ENCODE results near the gene CFL1. TPM values are rescaled to one million over a fixed set of nuclear protein-coding genes. Genes with fewer than 3 reads are reported as not detected.

CFL1 gene
- total and polyA plus RNA-seq, 2 of the 8 experiments (the other 6 are each of a cell fraction or from before 2014, with no cell fraction given): 1,252 to 1,365 TPM

GRCh38 chr11:65826984-65827735 lies 30.8 kb downstream of the CFL1 start:
- H3K27ac ChIP-seq (ENCODE audit: low read depth, low read length): no peak overlapping the region
- H2BK15ac ChIP-seq (ENCODE audit: low read length): no peak overlapping the region
- no peak overlapping the region for H2BK20ac ChIP-seq (ENCODE audit: low read length)
- no peaks in the 10 kb centered on the region for H3K36me3 ChIP-seq (ENCODE audit: control insufficient read depth in 2 of 4, insufficient read depth in 4 of 4, low read length in 3 of 4)
- H3K23ac ChIP-seq (ENCODE audit: insufficient read length): no peak overlapping the region
- no peak overlapping the region for H3K4me3 ChIP-seq (ENCODE audit: extremely low read depth in 1 of 4, insufficient read depth in 2 of 4, low read depth in 3 of 4, low read length in 4 of 4)
- H3K9me3 ChIP-seq (ENCODE audit: insufficient read depth in 2 of 2, low read depth in 1 of 2, low read length in 1 of 2): no peaks in the 10 kb centered on the region
- DNase-seq (ENCODE audit: low read depth in 1 of 2, low spot score in 2 of 2): no peak
- H3K79me2 ChIP-seq (ENCODE audit: control insufficient read depth in 1 of 2, insufficient read depth in 2 of 2, low read length in 2 of 2): no peaks in the 10 kb centered on the region
- FAIRE-seq: no peak
- no peaks in the 10 kb centered on the region for H3K23me2 ChIP-seq (ENCODE audit: low read depth, low read length)
- no peak overlapping the region for H3K4me2 ChIP-seq (ENCODE audit: insufficient read depth in 1 of 2, low read depth in 2 of 2, low read length in 2 of 2)
- no peaks in the 10 kb centered on the region for H3K79me1 ChIP-seq (ENCODE audit: low read depth, low read length)
- no peaks in the 10 kb centered on the region for H3K4me1 ChIP-seq (replicated peaks in 1 of 4; ENCODE audit: control insufficient read depth in 3 of 4, insufficient read depth in 4 of 4, low read length in 3 of 4)
- H3K9ac ChIP-seq (replicated peaks in 1 of 4; ENCODE audit: extremely low read depth in 1 of 4, low read depth in 3 of 4, low read length in 3 of 4): no peak overlapping the region
- H4K20me1 ChIP-seq (replicated peaks in 1 of 2; ENCODE audit: control insufficient read depth in 1 of 2, insufficient read depth in 2 of 2, low read length in 2 of 2): no peaks in the 10 kb centered on the region
- no peak overlapping the region for H3K18ac ChIP-seq (ENCODE audit: extremely low read depth, low read length)
- no peak overlapping the region for H4K91ac ChIP-seq (replicated peaks; ENCODE audit: insufficient read length, low read length)
- H3K27me3 ChIP-seq (replicated peaks in 1 of 4; ENCODE audit: control insufficient read depth in 3 of 4, extremely low read depth in 1 of 4, insufficient read depth in 3 of 4, low read length in 3 of 4): no peaks in the 10 kb centered on the region; a peak in 1 of 7 replicates
- H3K56ac ChIP-seq (replicated peaks; ENCODE audit: insufficient read length, low read depth, low read length): no peak overlapping the region
- CTCF ChIA-PET (ENCODE audit: partially characterized antibody): interaction anchor here (0.7 to 19.6 kb wide), 15 partner anchors 10 to 121 kb away, joined by 3 to 347 read pairs (median 3); partner anchors contain the start of genes AP5B1, CCDC85B and FIBP
- no peak overlapping the region for H4K5ac ChIP-seq (ENCODE audit: insufficient read length, low read depth, low read length)
- no peak overlapping the region for H3K14ac ChIP-seq (ENCODE audit: insufficient read length)
- no peak overlapping the region for H3K4ac ChIP-seq (replicated peaks; ENCODE audit: insufficient read length, low read depth, low read length)
- no peak overlapping the region for H4K8ac ChIP-seq (ENCODE audit: extremely low read depth, insufficient read depth, low read length)
- no peak overlapping the region for H2AK5ac ChIP-seq (ENCODE audit: low read depth, low read length)
- H2BK12ac ChIP-seq (ENCODE audit: low read depth, low read length): no peak overlapping the region
- POLR2A ChIA-PET (ENCODE audit: partially characterized antibody): interaction anchor here (0.6 to 2.0 kb wide), 7 partner anchors 22 to 39 kb away, joined by 3 to 6 read pairs (median 5); no protein-coding TSS in a partner anchor
- no peak overlapping the region for H2BK120ac ChIP-seq (replicated peaks; ENCODE audit: low read depth, low read length)
- 89% methylated on average over 8 of the region's 8 CpGs; no CpG with 5 or more reads in 1 of the 2 experiments for WGBS, 2 experiments (ENCODE audit: extremely low coverage in 1 of 2, insufficient coverage in 1 of 2, insufficient read length in 1 of 2, insufficient replicate concordance in 2 of 2, low coverage in 1 of 2, low lambda C conversion rate in 2 of 2, missing lambda C conversion rate in 1 of 2)
- no peak overlapping the region for H2AFZ ChIP-seq (ENCODE audit: low read length)
- H2BK5ac ChIP-seq (ENCODE audit: low read depth, low read length): no peak overlapping the region
- TF ChIP-seq POU5F1 (IDR thresholded peaks at IDR 0.05; ENCODE audit: low read depth, low read length) (no peak), CBX8 (IDR thresholded peaks at IDR 0.05; ENCODE audit: borderline replicate concordance, low read depth, low read length) (no peak), RXRA (IDR thresholded peaks at IDR 0.05; ENCODE audit: insufficient read depth, low read depth, low read length) (no peak), NANOG (IDR thresholded peaks at IDR 0.05; ENCODE audit: insufficient read depth, low read depth, low read length, poor library complexity, severe bottlenecking) (no peak), GABPA (IDR thresholded peaks at IDR 0.05; ENCODE audit: borderline replicate concordance, insufficient read depth, low read length) (no peak), SP4 (IDR thresholded peaks at IDR 0.05; ENCODE audit: low read length) (no peak), JUND (IDR thresholded peaks at IDR 0.05; ENCODE audit: low read length) (no peak), RFX5 (IDR thresholded peaks at IDR 0.05; ENCODE audit: borderline replicate concordance, low read depth, low read length) (no peak), CBX5 (IDR thresholded peaks at IDR 0.05; ENCODE audit: low read depth, low read length) (no peak), E2F6 (IDR thresholded peaks at IDR 0.05) (no peak), POLR2A (IDR thresholded peaks at IDR 0.05; ENCODE audit: control extremely low read depth in 1 of 2, low read depth in 2 of 2, low read length in 2 of 2) (no peak), GTF2F1 (IDR thresholded peaks at IDR 0.05; ENCODE audit: borderline replicate concordance, low read depth, low read length) (no peak), CHD2 (IDR thresholded peaks at IDR 0.05; ENCODE audit: low read length) (no peak)

All from H1 (cell line).